Fibroblast of skin of left biceps (primary cell): ENCODE data around the gene MAST3.
A peak's percentile ranks its signal among the peaks of the same experiment; 100 is the strongest.

ENCODE experiments used
- DNase-seq, 2 experiments: peaks; one replicate each; pipeline ENCODE4 v3.0.0-alpha.2; 2013; ENCODE audit warnings: low read depth in 2 of 2

The MAST3 gene

GRCh38 chr19:18097217-18097992 is at the start of gene MAST3:
MAST3 (plus strand) TSS chr19:18097778; CDS start chr19:18097793, 15 bp downstream.
- DNase-seq, result peak; percentile 32 to 33

DNA sequence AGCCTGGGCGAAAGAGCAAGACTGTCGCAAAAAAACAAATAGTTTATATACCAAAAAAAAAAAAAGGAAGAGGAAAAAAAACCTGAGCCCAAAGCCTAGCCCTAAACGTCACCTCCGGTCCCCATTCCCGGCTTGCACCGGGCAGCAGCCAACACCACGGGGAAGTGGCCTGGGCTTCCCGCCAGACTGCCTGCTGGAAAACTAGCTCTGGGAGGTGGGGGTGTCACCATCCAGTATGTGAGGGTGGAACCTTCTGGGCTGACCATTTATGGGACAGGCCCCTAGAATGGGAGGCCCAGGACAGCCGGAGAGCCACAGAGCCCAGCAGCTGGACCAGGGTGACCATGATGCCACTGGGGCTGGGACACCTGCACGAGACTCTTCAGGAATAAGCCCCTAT is 48.2 kb upstream of the MAST3 start:
- DNase-seq, result no peak

- no peak for DNase-seq
Observed at GRCh38 chr19:18051887-18052286, 45.7 kb upstream of the MAST3 start.

DNA sequence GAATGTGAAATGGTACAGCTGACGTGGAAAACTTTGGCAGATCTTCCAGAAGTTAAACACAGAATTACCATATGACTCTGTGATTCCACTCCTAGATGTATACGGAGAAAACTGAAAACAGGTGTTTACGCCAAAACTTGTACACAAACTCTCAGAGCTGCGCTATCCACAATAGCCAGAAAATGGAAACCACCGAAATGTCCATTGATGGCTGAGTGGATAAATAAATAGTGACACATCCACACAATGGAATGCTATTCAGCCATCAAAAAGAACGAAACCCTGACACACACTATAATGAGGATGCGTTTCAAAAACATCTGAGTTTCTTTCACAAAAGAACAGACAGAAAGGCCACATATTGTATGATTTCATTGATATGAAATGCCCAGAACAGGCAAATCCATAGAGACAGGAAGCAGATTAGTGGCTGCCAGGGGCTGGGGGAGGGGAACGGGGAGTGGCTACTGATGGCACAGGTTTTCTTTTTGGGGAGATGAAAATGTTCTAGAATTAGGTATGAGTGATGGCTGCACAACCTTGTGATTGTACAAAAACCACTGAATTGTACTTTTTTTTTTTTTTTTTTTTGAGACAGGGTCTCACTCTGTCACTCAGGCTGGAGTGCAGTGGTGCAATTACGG is 43.9 kb upstream of the MAST3 start:
- DNase-seq, result peak; percentile 22 to 27

GRCh38 chr19:18055967-18056366 is 41.6 kb upstream of the MAST3 start:
- no peak for DNase-seq

DNA sequence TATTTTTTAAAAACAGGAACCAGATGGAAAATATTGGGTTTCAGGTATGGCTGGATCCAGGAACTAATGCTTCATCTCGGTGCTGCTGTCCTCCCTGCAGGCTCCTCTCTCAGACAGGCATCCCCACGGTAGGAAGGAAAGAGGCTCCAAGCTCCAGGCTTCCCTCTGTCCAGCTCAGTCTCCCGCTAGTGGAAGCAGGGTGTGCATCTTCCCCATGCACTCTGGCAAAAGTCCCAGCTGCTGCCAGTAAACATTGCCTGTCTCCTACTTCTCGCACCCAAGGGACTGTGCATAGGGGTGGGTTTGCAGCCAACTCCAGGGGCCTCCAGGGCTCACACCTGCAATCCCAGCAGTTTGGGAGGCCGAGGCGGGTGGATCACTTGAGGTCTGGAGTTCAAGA is 40.0 kb upstream of the MAST3 start:
- DNase-seq, result no peak

DNA sequence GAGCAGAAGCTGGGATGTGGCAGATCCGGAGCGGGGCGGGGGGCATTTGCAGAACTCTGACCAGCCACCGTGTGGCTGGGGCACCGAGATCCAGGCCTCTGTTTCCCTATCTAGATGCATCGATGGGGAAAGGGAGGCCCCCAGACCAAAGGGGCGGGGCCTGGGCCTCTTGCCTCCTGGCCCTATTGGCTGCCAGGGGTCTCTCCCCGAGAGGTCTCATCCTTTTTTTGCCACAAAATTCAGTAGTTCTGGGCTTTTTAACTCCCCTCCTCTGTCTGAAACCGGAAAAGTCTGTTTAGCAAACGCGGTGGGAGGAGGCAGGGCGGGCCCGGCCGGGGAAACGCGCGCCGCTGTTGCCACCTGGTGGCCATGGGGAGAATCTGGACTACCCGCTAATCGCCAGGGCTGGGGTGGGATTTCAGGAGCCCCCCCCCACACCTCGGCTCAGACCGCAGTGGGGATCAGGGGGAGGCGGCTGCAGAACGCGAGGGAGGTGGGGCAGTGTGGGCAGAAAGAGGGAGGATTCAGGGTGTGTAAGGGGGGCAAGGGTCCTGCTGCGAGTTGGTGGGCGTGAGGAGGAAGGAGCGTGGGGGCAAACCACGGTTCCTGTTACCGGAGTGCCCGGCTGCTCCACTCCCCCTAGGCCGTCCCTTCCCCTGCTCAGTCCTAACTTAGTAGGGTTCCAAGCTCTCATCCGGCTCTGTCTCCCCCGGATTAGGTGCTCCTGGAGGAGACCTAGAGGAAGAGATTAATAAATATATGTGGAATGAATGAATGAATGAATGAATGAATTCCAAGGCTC is 39.2 kb upstream of the MAST3 start:
- peak; percentile 33 to 47 for DNase-seq

- no peak for DNase-seq
Observed at GRCh38 chr19:18059297-18059696, 38.3 kb upstream of the MAST3 start.

DNA sequence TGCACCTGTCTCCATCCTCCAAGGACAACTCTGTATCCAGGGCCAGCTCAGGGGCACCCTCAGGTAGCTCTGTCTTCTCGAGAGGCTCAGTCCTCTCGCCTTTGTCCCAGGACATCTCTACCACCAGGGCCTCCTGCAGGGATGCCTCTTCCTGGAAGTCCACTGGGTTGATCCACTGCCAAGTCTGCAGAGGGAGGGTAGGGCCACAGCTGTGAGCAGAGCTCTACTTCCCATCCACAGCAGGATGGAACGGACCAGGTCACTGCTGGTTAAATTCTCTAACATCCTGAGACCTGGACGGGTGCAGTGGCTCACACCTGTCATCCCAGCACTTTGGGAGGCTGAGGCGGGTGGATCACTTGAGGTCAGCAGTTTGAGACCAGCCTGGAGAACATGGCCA is 37.7 kb upstream of the MAST3 start:
- no peak for DNase-seq

DNA sequence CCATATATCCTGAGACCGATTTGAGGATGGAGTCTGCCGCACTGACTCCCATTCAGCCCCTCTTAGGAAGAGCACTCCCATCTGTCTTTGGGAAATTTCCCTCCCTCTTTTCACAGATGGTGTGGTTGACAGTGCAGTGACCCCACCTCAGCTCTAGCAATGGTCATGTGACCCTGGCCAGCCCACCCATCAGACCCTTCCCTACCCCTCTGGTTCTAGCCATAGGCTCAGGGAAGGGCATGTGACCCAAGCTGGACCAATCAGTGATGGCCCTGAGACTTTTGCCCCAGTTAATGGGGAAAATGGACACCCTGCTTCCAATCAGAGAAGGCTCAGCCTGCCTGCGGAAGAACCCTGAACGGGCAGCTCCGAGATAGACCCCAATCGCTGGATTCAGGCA is 37.1 kb upstream of the MAST3 start:
- DNase-seq, result no peak

DNA sequence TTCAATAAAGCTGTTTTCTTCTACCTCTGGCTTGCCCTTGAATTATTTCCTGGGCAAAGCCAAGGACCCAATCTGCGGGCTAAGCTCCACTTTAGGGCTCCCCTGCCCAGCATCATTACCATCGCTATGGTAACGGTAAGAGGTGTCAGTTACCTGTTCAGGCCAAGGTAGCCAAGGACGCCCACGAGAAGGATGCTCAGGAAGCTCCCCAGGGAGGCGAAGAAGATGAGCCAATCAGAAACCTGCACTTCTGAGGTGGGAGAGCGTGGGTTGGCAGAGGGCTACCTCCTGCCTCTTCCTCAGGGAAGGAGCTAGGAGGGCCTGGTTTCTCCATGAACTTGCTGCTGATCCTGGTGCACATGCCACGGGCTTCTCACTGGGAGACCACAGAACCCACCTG is 35.5 kb upstream of the MAST3 start:
- no peak for DNase-seq

GRCh38 chr19:18063463-18063862 is 34.1 kb upstream of the MAST3 start:
- DNase-seq, result no peak

GRCh38 chr19:18065173-18065495 is 32.4 kb upstream of the MAST3 start:
- DNase-seq, result no peak

GRCh38 chr19:18068395-18068794 is 29.2 kb upstream of the MAST3 start:
- DNase-seq, result no peak

DNA sequence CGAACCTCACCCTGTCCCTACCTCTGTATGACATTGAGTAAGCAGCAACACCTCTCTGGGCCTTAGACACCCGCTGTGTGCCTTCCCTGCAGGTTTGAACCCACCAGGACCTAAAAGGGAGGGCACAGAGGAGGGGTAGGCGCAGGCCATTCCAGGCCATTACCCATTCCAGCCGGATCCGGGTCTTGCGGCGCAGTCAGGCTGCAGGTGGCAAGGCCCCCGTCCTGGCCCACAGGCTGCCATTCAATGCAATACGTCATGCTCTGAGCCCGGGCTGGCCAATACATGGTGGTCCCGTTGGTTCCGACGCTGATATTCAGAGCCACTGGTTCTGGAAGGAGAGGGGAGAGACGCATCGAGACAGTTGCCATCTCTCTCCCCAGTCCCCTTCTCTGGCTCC is 28.2 kb upstream of the MAST3 start:
- DNase-seq, result no peak

DNA sequence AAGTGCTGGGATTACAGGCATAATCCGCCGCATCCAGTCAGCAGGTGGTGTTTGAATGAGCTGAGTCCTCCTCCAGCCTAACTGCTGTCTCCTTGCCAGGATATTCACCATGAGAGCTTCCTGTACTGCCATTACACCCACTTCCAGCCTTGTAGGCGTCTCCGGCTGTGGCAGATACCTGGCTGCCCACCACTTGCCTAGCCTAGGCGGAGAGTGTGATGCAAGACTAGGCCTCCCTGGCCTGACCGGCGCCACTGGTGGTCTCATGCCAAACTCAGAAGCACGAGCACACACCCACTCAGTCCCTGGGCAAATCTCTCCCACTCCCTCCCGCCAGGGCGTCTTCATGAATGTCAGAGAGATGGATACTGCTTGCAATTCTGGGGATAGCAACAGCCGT is 27.4 kb upstream of the MAST3 start:
- DNase-seq, result no peak

DNA sequence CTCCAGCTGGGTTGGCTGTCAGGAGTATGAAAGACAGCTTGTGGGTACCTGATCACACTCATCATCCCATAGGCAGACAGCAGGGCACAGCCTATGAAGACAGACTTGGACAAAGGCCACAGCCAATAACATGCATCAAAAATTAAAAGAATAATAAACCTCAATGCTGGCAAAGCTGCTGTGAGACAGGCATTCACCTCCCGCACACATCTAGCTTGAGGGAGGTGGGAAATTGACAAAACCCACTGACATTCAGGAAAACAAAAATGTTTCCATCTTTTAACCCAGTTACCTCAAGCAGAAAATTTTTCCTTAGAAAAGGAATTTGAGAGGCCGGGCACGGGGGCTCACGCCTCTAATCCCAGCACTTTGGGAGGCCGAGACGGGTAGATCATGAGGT is 25.2 kb upstream of the MAST3 start:
- DNase-seq, result no peak

- DNase-seq, result no peak
Observed at GRCh38 chr19:18073197-18073596, 24.4 kb upstream of the MAST3 start.

- no peak for DNase-seq
Observed at GRCh38 chr19:18074192-18074591, 23.4 kb upstream of the MAST3 start.

DNA sequence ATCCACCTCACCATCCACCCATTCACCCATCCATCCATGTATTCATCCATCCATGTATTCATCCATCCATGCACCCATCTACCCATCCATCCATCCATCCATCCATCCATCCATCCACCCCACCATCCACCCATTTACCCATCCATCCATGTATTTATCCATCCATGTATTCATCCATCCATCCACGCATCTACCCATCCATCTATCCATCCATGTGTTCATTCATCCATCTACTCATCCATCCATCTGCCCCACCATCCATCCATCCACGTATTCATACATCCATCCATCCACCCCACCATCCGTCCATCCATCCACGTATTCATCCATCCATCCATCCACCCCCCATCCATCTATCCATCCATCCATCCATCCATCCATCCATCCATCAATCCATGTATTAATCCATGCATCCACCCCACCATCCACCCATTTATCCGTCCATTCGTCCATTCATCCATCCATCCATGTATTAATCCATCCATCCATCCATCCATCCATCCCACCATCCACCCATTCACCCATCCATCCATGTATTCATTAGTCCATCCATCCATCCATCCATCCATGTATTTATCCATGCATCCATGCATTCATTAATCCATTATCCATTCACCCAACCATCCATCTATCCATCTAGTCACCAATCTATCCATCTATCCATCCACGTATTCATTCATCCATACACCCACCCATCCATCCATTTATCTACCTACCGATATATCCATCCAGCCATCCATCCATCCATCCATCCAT is 13.5 kb upstream of the MAST3 start:
- DNase-seq, result no peak

GRCh38 chr19:18085702-18086457 is 11.7 kb upstream of the MAST3 start:
- no peak for DNase-seq
